HEK293 (cell line): ENCODE measurements around the gene PSMB9.
A peak's percentile ranks its signal among the peaks of the same experiment; 100 is the strongest.

Experiments used
- BCL11B ChIP-seq: fragments of 450-650 bp; formaldehyde crosslinking; IDR thresholded peaks from 2 replicates; pipeline ENCODE4 v1.5.1; 2016; ENCODE audit warnings: low read depth, missing biosample characterization, missing genetic modification characterization
- GFI1B ChIP-seq: fragments of 450-650 bp; formaldehyde crosslinking; IDR thresholded peaks from 2 replicates; pipeline ENCODE4 v1.5.1; 2016; ENCODE audit warnings: missing biosample characterization, missing genetic modification characterization
- HOXC10 ChIP-seq: sonication (generic); formaldehyde crosslinking; IDR thresholded peaks from 2 replicates; pipeline ENCODE4 v1.8.1; 2023; ENCODE audit warnings: mild to moderate bottlenecking, missing genetic modification reagents
- INSM2 ChIP-seq: fragments of 450-650 bp; formaldehyde crosslinking; IDR thresholded peaks from 2 replicates; pipeline ENCODE4 v1.5.1; 2016; ENCODE audit warnings: missing biosample characterization, missing genetic modification characterization
- KLF17 ChIP-seq: fragments of 450-650 bp; formaldehyde crosslinking; IDR thresholded peaks from 2 replicates; pipeline ENCODE4 v1.5.1; 2016; ENCODE audit warnings: missing biosample characterization, missing genetic modification characterization
- KLF7 ChIP-seq: fragments of 450-650 bp; formaldehyde crosslinking; IDR thresholded peaks from 2 replicates; pipeline ENCODE4 v1.5.1; 2016; ENCODE audit warnings: missing biosample characterization, missing genetic modification characterization, borderline replicate concordance
- KLF8 ChIP-seq: fragments of 450-650 bp; formaldehyde crosslinking; IDR thresholded peaks from 2 replicates; pipeline ENCODE4 v1.5.1; 2016; ENCODE audit warnings: missing biosample characterization, missing genetic modification characterization
- RBAK ChIP-seq: fragments of 450-650 bp; formaldehyde crosslinking; IDR thresholded peaks from 2 replicates; pipeline ENCODE4 v1.5.1; 2016; ENCODE audit warnings: missing biosample characterization, missing genetic modification characterization
- SALL2 ChIP-seq: fragments of 450-650 bp; formaldehyde crosslinking; IDR thresholded peaks from 2 replicates; pipeline ENCODE4 v1.5.0; 2017; ENCODE audit warnings: missing biosample characterization, mild to moderate bottlenecking, missing genetic modification characterization, borderline replicate concordance
- SETDB1 ChIP-seq: IDR thresholded peaks from one replicate; pipeline ENCODE4 v1.6.1; 2017; ENCODE audit warnings: mild to moderate bottlenecking, low read length, moderate library complexity, mixed read lengths; ENCODE audit not compliant: insufficient read length
- SP2 ChIP-seq: fragments of 450-650 bp; formaldehyde crosslinking; IDR thresholded peaks from 2 replicates; pipeline ENCODE4 v1.5.1; 2016; ENCODE audit warnings: missing biosample characterization, missing genetic modification characterization
- ZFHX2 ChIP-seq: fragments of 450-650 bp; formaldehyde crosslinking; conservative IDR thresholded peaks from 2 replicates; pipeline ENCODE4 v1.5.1; 2016; ENCODE audit warnings: missing biosample characterization, missing genetic modification characterization
- ZFP41 ChIP-seq: fragments of 450-650 bp; formaldehyde crosslinking; IDR thresholded peaks from 2 replicates; pipeline ENCODE4 v1.5.1; 2016; ENCODE audit warnings: missing biosample characterization, missing genetic modification characterization, borderline replicate concordance
- ZNF10 ChIP-seq: fragments of 450-650 bp; formaldehyde crosslinking; IDR thresholded peaks from 2 replicates; pipeline ENCODE4 v1.5.1; 2017; ENCODE audit warnings: missing biosample characterization, missing genetic modification characterization
- ZNF140 ChIP-seq: fragments of 450-650 bp; formaldehyde crosslinking; IDR thresholded peaks from 2 replicates; pipeline ENCODE4 v1.5.1; 2016; ENCODE audit warnings: missing biosample characterization, missing genetic modification characterization
- ZNF169 ChIP-seq: fragments of 450-650 bp; formaldehyde crosslinking; IDR thresholded peaks from 2 replicates; pipeline ENCODE4 v1.5.1; 2016; ENCODE audit warnings: missing biosample characterization, missing genetic modification characterization
- ZNF214 ChIP-seq: fragments of 450-650 bp; formaldehyde crosslinking; IDR thresholded peaks from 2 replicates; pipeline ENCODE4 v1.5.1; 2017; ENCODE audit warnings: missing biosample characterization, mild to moderate bottlenecking, missing genetic modification characterization, borderline replicate concordance
- ZNF488 ChIP-seq: fragments of 450-650 bp; formaldehyde crosslinking; IDR thresholded peaks from 2 replicates; pipeline ENCODE4 v1.5.1; 2016; ENCODE audit warnings: missing biosample characterization, missing genetic modification characterization
- ZNF510 ChIP-seq: fragments of 450-650 bp; formaldehyde crosslinking; IDR thresholded peaks from 2 replicates; pipeline ENCODE4 v1.5.1; 2018; ENCODE audit warnings: mild to moderate bottlenecking, missing genetic modification characterization, missing biosample characterization; ENCODE audit not compliant: insufficient replicate concordance
- ZNF548 ChIP-seq: fragments of 450-650 bp; formaldehyde crosslinking; IDR thresholded peaks from 2 replicates; pipeline ENCODE4 v1.5.1; 2016; ENCODE audit warnings: missing biosample characterization, missing genetic modification characterization
- ZNF585B ChIP-seq: fragments of 450-650 bp; formaldehyde crosslinking; IDR thresholded peaks from 2 replicates; pipeline ENCODE4 v1.5.1; 2016; ENCODE audit warnings: missing biosample characterization, missing genetic modification characterization
- ZNF610 ChIP-seq: fragments of 450-650 bp; formaldehyde crosslinking; IDR thresholded peaks from 2 replicates; pipeline ENCODE4 v1.5.1; 2016; ENCODE audit warnings: missing biosample characterization, missing genetic modification characterization, borderline replicate concordance
- ZNF658 ChIP-seq: fragments of 450-650 bp; formaldehyde crosslinking; IDR thresholded peaks from 2 replicates; pipeline ENCODE4; 2016; ENCODE audit warnings: missing biosample characterization, missing genetic modification characterization
- ZNF791 ChIP-seq: fragments of 450-650 bp; formaldehyde crosslinking; IDR thresholded peaks from 2 replicates; pipeline ENCODE4 v1.5.1; 2016; ENCODE audit warnings: missing biosample characterization, missing genetic modification characterization
- ZSCAN30 ChIP-seq: fragments of 450-650 bp; IDR thresholded peaks from 2 replicates; pipeline ENCODE4 v1.5.1; 2018; ENCODE audit warnings: missing biosample characterization, mild to moderate bottlenecking, missing genetic modification characterization, moderate library complexity
- ZSCAN4 ChIP-seq: fragments of 450-650 bp; formaldehyde crosslinking; IDR thresholded peaks from 2 replicates; pipeline ENCODE4 v1.5.1; 2017; ENCODE audit warnings: missing biosample characterization, missing genetic modification characterization
- ZXDB ChIP-seq: fragments of 450-650 bp; formaldehyde crosslinking; IDR thresholded peaks from 2 replicates; pipeline ENCODE4 v1.5.1; 2016; ENCODE audit warnings: missing biosample characterization, missing genetic modification characterization
- TF ChIP-seq, protein P1 (sequence below): fragments of 450-650 bp; formaldehyde crosslinking; IDR thresholded peaks from 2 replicates; pipeline ENCODE4 v1.5.1; 2016; ENCODE audit warnings: missing biosample characterization, missing genetic modification characterization
- TF ChIP-seq, protein P2 (sequence below): fragments of 450-650 bp; formaldehyde crosslinking; IDR thresholded peaks from 2 replicates; pipeline ENCODE4 v1.5.1; 2016; ENCODE audit warnings: missing biosample characterization, missing genetic modification characterization

PSMB9 gene

GRCh38 chr6:32894085-32895005, 40.4 kb downstream of the PSMB9 start (continued):
- TF ChIP-seq, protein P1, sequence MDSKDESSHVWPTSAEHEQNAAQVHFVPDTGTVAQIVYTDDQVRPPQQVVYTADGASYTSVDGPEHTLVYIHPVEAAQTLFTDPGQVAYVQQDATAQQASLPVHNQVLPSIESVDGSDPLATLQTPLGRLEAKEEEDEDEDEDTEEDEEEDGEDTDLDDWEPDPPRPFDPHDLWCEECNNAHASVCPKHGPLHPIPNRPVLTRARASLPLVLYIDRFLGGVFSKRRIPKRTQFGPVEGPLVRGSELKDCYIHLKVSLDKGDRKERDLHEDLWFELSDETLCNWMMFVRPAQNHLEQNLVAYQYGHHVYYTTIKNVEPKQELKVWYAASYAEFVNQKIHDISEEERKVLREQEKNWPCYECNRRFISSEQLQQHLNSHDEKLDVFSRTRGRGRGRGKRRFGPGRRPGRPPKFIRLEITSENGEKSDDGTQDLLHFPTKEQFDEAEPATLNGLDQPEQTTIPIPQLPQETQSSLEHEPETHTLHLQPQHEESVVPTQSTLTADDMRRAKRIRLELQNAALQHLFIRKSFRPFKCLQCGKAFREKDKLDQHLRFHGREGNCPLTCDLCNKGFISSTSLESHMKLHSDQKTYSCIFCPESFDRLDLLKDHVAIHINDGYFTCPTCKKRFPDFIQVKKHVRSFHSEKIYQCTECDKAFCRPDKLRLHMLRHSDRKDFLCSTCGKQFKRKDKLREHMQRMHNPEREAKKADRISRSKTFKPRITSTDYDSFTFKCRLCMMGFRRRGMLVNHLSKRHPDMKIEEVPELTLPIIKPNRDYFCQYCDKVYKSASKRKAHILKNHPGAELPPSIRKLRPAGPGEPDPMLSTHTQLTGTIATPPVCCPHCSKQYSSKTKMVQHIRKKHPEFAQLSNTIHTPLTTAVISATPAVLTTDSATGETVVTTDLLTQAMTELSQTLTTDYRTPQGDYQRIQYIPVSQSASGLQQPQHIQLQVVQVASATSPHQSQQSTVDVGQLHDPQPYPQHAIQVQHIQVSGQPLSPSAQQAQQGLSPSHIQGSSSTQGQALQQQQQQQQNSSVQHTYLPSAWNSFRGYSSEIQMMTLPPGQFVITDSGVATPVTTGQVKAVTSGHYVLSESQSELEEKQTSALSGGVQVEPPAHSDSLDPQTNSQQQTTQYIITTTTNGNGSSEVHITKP (tag by site-specific recombination): peak; percentile 89
- no peak for TF ChIP-seq ZNF658 (tag by site-specific recombination)
- no peak for TF ChIP-seq ZNF169 (tag by site-specific recombination)
- no peak for TF ChIP-seq ZNF488 (tag by site-specific recombination)
- TF ChIP-seq INSM2 (tag by site-specific recombination): no peak
- TF ChIP-seq SP2 (tag by site-specific recombination): peak; percentile 86
- TF ChIP-seq BCL11B (tag by site-specific recombination): no peak; the same call in none of the 2 replicates
- TF ChIP-seq ZNF140 (tag by site-specific recombination): no peak
- peak; percentile 60 for TF ChIP-seq ZFHX2 (tag by site-specific recombination)
- no peak for TF ChIP-seq ZFP41 (tag by site-specific recombination)
- 0 out of 2 replicates have a peak, but pooled peaks have one; percentile 50 for TF ChIP-seq HOXC10 (CRISPR knock-in tag)
- no peak for TF ChIP-seq ZSCAN4
- TF ChIP-seq ZNF610: 0 out of 2 replicates have a peak, but pooled peaks have one; percentile 29
- peak; percentile 93 for TF ChIP-seq KLF8 (tag by site-specific recombination)
- TF ChIP-seq SETDB1: no peak
- no peak for TF ChIP-seq GFI1B
- no peak for TF ChIP-seq ZNF214 (tag by site-specific recombination)
- peak; percentile 90 for TF ChIP-seq ZXDB (tag by site-specific recombination)
- TF ChIP-seq ZNF510 (tag by site-specific recombination): no peak
- TF ChIP-seq ZNF585B (tag by site-specific recombination): no peak
- 0 out of 2 replicates have a peak, but pooled peaks have one; percentile 34 for TF ChIP-seq ZNF10 (tag by site-specific recombination)
- TF ChIP-seq, protein P2, sequence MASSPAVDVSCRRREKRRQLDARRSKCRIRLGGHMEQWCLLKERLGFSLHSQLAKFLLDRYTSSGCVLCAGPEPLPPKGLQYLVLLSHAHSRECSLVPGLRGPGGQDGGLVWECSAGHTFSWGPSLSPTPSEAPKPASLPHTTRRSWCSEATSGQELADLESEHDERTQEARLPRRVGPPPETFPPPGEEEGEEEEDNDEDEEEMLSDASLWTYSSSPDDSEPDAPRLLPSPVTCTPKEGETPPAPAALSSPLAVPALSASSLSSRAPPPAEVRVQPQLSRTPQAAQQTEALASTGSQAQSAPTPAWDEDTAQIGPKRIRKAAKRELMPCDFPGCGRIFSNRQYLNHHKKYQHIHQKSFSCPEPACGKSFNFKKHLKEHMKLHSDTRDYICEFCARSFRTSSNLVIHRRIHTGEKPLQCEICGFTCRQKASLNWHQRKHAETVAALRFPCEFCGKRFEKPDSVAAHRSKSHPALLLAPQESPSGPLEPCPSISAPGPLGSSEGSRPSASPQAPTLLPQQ (tag by site-specific recombination): 0 out of 2 replicates have a peak, but pooled peaks have one; percentile 61
- no peak for TF ChIP-seq SALL2 (tag by site-specific recombination)
- no peak for TF ChIP-seq ZNF548 (tag by site-specific recombination)
- 0 out of 2 replicates have a peak, but pooled peaks have one; percentile 56 for TF ChIP-seq ZSCAN30 (tag by site-specific recombination)
- no peak for TF ChIP-seq ZNF791 (tag by site-specific recombination)
- no peak for TF ChIP-seq KLF7 (tag by site-specific recombination)
- 0 out of 2 replicates have a peak, but pooled peaks have one; percentile 20 for TF ChIP-seq KLF17 (tag by site-specific recombination)
- TF ChIP-seq RBAK (tag by site-specific recombination): no peak
